HepG2 (cell line): Measurements from ENCODE around the gene EFHD2. TPM values are rescaled to one million over a fixed set of nuclear protein-coding genes. Genes with fewer than 3 reads are reported as not detected.

Source experiments
- ARNT2 ChIP-seq: sonication (generic); formaldehyde crosslinking; IDR thresholded peaks from 2 replicates; pipeline ENCODE4 v1.8.0; 2022; ENCODE audit warnings: mild to moderate bottlenecking, low read depth, missing genetic modification reagents, moderate library complexity
- BCLAF1 ChIP-seq: fragments of 450-650 bp; IDR thresholded peaks from 2 replicates; pipeline ENCODE4 v1.6.1; 2017; ENCODE audit warnings: mild to moderate bottlenecking
- CBX1 ChIP-seq: IDR thresholded peaks from one replicate; pipeline ENCODE4 v1.6.1; 2016; ENCODE audit warnings: antibody characterized with exemption, low read depth
- GABPA ChIP-seq, 2 experiments: IDR thresholded peaks; 2 replicates each; pipeline ENCODE4 v1.6.1; 2011 to 2016; ENCODE audit warnings: low read depth in 2 of 2, low read length in 1 of 2, missing biosample characterization in 1 of 2, missing genetic modification characterization in 1 of 2
- JUND ChIP-seq: sonication (generic); formaldehyde crosslinking; IDR thresholded peaks from 2 replicates; pipeline ENCODE4 v1.8.0; 2022; ENCODE audit warnings: mild to moderate bottlenecking, missing genetic modification reagents
- KMT2A ChIP-seq: sonication (generic); formaldehyde crosslinking; IDR thresholded peaks from 2 replicates; pipeline ENCODE4 v1.4.0; 2020; ENCODE audit warnings: missing genetic modification reagents
- KMT2B ChIP-seq: IDR thresholded peaks from 2 replicates; pipeline ENCODE4 v1.6.1; 2016; ENCODE audit warnings: missing genetic modification reagents, missing compliant biosample characterization
- MED1 ChIP-seq: sonication (generic); formaldehyde crosslinking; IDR thresholded peaks from 2 replicates; pipeline ENCODE4 v1.4.0; 2020; ENCODE audit warnings: missing genetic modification reagents
- MEF2D ChIP-seq: sonication (generic); formaldehyde crosslinking; IDR thresholded peaks from 2 replicates; pipeline ENCODE4 v1.5.1; 2020; ENCODE audit warnings: mild to moderate bottlenecking, missing genetic modification reagents
- NFE2 ChIP-seq: sonication (generic); formaldehyde crosslinking; IDR thresholded peaks from 2 replicates; pipeline ENCODE4 v1.4.0; 2020; ENCODE audit warnings: missing genetic modification reagents
- ONECUT2 ChIP-seq: sonication (generic); formaldehyde crosslinking; IDR thresholded peaks from 2 replicates; pipeline ENCODE4 v1.4.0; 2020; ENCODE audit warnings: missing genetic modification reagents
- PHF8 ChIP-seq: sonication (generic); formaldehyde crosslinking; IDR thresholded peaks from 2 replicates; pipeline ENCODE4 v1.5.0; 2020; ENCODE audit warnings: missing genetic modification reagents
- POLR2A ChIP-seq, 2 experiments: IDR thresholded peaks; 2 replicates each; pipeline ENCODE4 v1.6.1; 2011; ENCODE audit warnings: low read depth in 2 of 2, low read length in 2 of 2, mild to moderate bottlenecking in 1 of 2, moderate library complexity in 1 of 2; ENCODE audit not compliant: insufficient read depth in 1 of 2
- RAD21 ChIP-seq: fragments of 450-650 bp; formaldehyde crosslinking; IDR thresholded peaks from 2 replicates; pipeline ENCODE4 v1.5.0; 2020; ENCODE audit warnings: mild to moderate bottlenecking
- RAD51 ChIP-seq: fragments of 450-650 bp; IDR thresholded peaks from 2 replicates; pipeline ENCODE4 v1.6.1; 2016; ENCODE audit warnings: borderline replicate concordance
- RBFOX2 ChIP-seq: fragments of 200-400 bp; formaldehyde crosslinking; IDR thresholded peaks from 2 replicates; pipeline ENCODE4 v1.6.1; 2017; ENCODE audit warnings: low read depth, mild to moderate bottlenecking, low read length
- SPEN ChIP-seq: sonication (generic); formaldehyde crosslinking; IDR thresholded peaks from 2 replicates; pipeline ENCODE4 v1.5.1; 2020; ENCODE audit warnings: low read depth, mild to moderate bottlenecking, missing genetic modification reagents
- TAF15 ChIP-seq: fragments of 200-400 bp; formaldehyde crosslinking; IDR thresholded peaks from one replicate; pipeline ENCODE4 v1.6.1; 2018; ENCODE audit warnings: mild to moderate bottlenecking, low read depth, low read length; ENCODE audit not compliant: poor library complexity, severe bottlenecking
- TFDP1 ChIP-seq: IDR thresholded peaks from 2 replicates; pipeline ENCODE4 v1.6.1; 2016; ENCODE audit warnings: missing compliant biosample characterization, missing genetic modification reagents, borderline replicate concordance
- ZNF207 ChIP-seq: fragments of 450-650 bp; IDR thresholded peaks from 2 replicates; pipeline ENCODE4 v1.6.1; 2016; ENCODE audit warnings: antibody characterized with exemption, borderline replicate concordance
- ZNF24 ChIP-seq: fragments of 450-650 bp; IDR thresholded peaks from 2 replicates; pipeline ENCODE4 v1.6.1; 2017; ENCODE audit warnings: antibody characterized with exemption, mild to moderate bottlenecking
- ZNF264 ChIP-seq: sonication (generic); formaldehyde crosslinking; IDR thresholded peaks from 2 replicates; pipeline ENCODE4 v1.4.0; 2020; ENCODE audit warnings: missing genetic modification reagents
- ZNF337 ChIP-seq: sonication (generic); formaldehyde crosslinking; IDR thresholded peaks from 2 replicates; pipeline ENCODE4 v1.5.1; 2020; ENCODE audit warnings: missing genetic modification reagents, low read depth, mild to moderate bottlenecking, borderline replicate concordance
- ZNF34 ChIP-seq: sonication (generic); formaldehyde crosslinking; IDR thresholded peaks from 2 replicates; pipeline ENCODE4 v1.4.0; 2020; ENCODE audit warnings: mild to moderate bottlenecking, missing genetic modification reagents, borderline replicate concordance
- ZNF569 ChIP-seq: sonication (generic); formaldehyde crosslinking; IDR thresholded peaks from 2 replicates; pipeline ENCODE4 v1.5.0; 2020; ENCODE audit warnings: mild to moderate bottlenecking, missing genetic modification reagents, moderate library complexity, borderline replicate concordance
- ZNF619 ChIP-seq: sonication (generic); formaldehyde crosslinking; IDR thresholded peaks from 2 replicates; pipeline ENCODE4 v1.4.0; 2020; ENCODE audit warnings: mild to moderate bottlenecking, missing genetic modification reagents
- ZNF644 ChIP-seq: IDR thresholded peaks from 2 replicates; pipeline ENCODE4 v1.6.1; 2016; ENCODE audit warnings: low read depth
- ZZZ3 ChIP-seq: sonication (generic); formaldehyde crosslinking; IDR thresholded peaks from 2 replicates; pipeline ENCODE4 v1.4.0; 2020; ENCODE audit warnings: missing genetic modification reagents, mild to moderate bottlenecking, borderline replicate concordance
- polyA plus RNA-seq, 8 experiments: library from polyadenylated mRNA; depleted of rRNA in 3 of 8; stranded (reverse) in 7 of 8; unstranded in 1 of 8; fragments of >200 nt; fragmentation: Illumina TruSeq in 4 of 8; extraction: Trizol in 4 of 8; gene quantifications; 2 replicates each; pipeline versions ENCODE4 v1.2.1 to v1.2.3, GENCODE V29; 2011 to 2016; ENCODE audit warnings: low read depth in 4 of 8, missing spikeins in 1 of 8, mixed read lengths in 1 of 8; ENCODE audit not compliant: insufficient read depth in 1 of 8
- total RNA-seq, 5 experiments: library from RNA; depleted of rRNA; stranded (reverse); fragments of >200 nt; fragmentation: Illumina TruSeq; extraction: Trizol; gene quantifications; 2 replicates each; pipeline ENCODE4 v1.2.3, GENCODE V29; 2016; ENCODE audit warnings: low read depth in 1 of 5

The EFHD2 gene
- total and polyA plus RNA-seq, 2 of the 13 experiments (the other 11 are each of a cell fraction or from before 2014, with no cell fraction given) = 9.4 to 12.7 TPM

- TF ChIP-seq JUND (CRISPR knock-in tag) (no peak), TFDP1 (CRISPR knock-in tag) (no peak; the same call in 1 of the 2 replicates), KMT2A (CRISPR knock-in tag) (no peak), RAD51 (no peak), TAF15 (no peak), ZNF207 (no peak), NFE2 (CRISPR knock-in tag) (no peak), MED1 (no peak), ARNT2 (CRISPR knock-in tag) (peak; percentile 78; the same call in 1 of the 2 replicates), SPEN (CRISPR knock-in tag) (no peak), PHF8 (CRISPR knock-in tag) (peak; percentile 46), CBX1 (no peak), ZNF644 (CRISPR knock-in tag) (no peak), KMT2B (no peak), ONECUT2 (CRISPR knock-in tag) (no peak), GABPA (IDR thresholded peaks at IDR 0.05; ENCODE audit: low read depth, low read length) (no peak), GABPA (CRISPR knock-in tag; IDR thresholded peaks at IDR 0.05; ENCODE audit: low read depth) (no peak), RAD21 (CRISPR knock-in tag) (0 out of 2 replicates have a peak, but pooled peaks have one; percentile 36), ZZZ3 (no peak), ZNF264 (CRISPR knock-in tag) (no peak), POLR2A (IDR thresholded peaks at IDR 0.05; ENCODE audit: insufficient read depth in 1 of 2, low read depth in 2 of 2, low read length in 2 of 2) (peak in 1 of 2 experiments; percentile 76; a peak in 2 of 4 replicates), ZNF337 (CRISPR knock-in tag) (no peak), ZNF24 (no peak), MEF2D (CRISPR knock-in tag) (no peak), RBFOX2 (peak; percentile 73), ZNF569 (CRISPR knock-in tag) (no peak), ZNF619 (CRISPR knock-in tag) (no peak), BCLAF1 (no peak), ZNF34 (CRISPR knock-in tag) (no peak)
Measured at GRCh38 chr1:15409388-15410222, at the start of gene EFHD2 (continued).
